T-cell (primary cell): ENCODE data around the gene EPHA6. TPM values are rescaled to one million over a fixed set of nuclear protein-coding genes. Genes with fewer than 3 reads are reported as not detected.

Source experiments
- ATAC-seq, 4 experiments: fragments of 200-7000 bp in 3 of 4; fragments of 150-1000 bp in 1 of 4; cut with Tn5 transposase; replicated peaks in 1 of 4; 1 replicate in 3 of 4; 2 replicates in 1 of 4; pipeline ENCODE4 v1.10.0; 2021; ENCODE audit warnings: moderate library complexity in 3 of 4, mild to moderate bottlenecking in 2 of 4, moderate number of reproducible peaks in 1 of 4
- CTCF ChIA-PET, 2 donors: fragments of 300-600 bp; sonication (Branson Sonifier 250); formaldehyde crosslinking; loops; one replicate each; lab custom pipeline; 2022; ENCODE audit warnings: antibody characterized with exemption in 2 of 2; lab: Charles Lee
- POLR2A ChIA-PET, 2 donors: fragments of 300-600 bp; sonication (Branson Sonifier 250); formaldehyde crosslinking; loops; one replicate each; lab custom pipeline; 2022; ENCODE audit warnings: antibody characterized with exemption in 2 of 2; lab: Charles Lee
- DNase-seq, 35 experiments: peaks; one replicate each; pipeline versions ENCODE4 v3.0.0 to v3.0.0-alpha.2; 2013 to 2023
- H3K27ac ChIP-seq: one replicate; pipeline ENCODE4 v1.5.1; 2013; ENCODE audit warnings: low read length
- H3K27me3 ChIP-seq, 2 experiments: replicated peaks in 1 of 2; 1 replicate in 1 of 2; 2 replicates in 1 of 2; pipeline versions ENCODE4 v1.6.1 to v1.7.0; 2013; ENCODE audit warnings: low read length in 1 of 2, mixed read lengths in 1 of 2; ENCODE audit not compliant: control insufficient read depth in 2 of 2, insufficient read depth in 2 of 2; ENCODE audit errors: extremely low read depth in 1 of 2
- H3K36me3 ChIP-seq, 2 donors: 1 replicate in 1 of 2; 2 replicates in 1 of 2; pipeline versions ENCODE4 v1.6.1 to v1.7.0; 2013; ENCODE audit warnings: low read length in 1 of 2; ENCODE audit not compliant: control insufficient read depth in 2 of 2, insufficient read depth in 1 of 2; ENCODE audit errors: extremely low read depth in 1 of 2
- H3K4me1 ChIP-seq, 2 experiments: 1 replicate in 1 of 2; 2 replicates in 1 of 2; pipeline versions ENCODE4 v1.6.1 to v1.7.0; 2013; ENCODE audit warnings: low read length in 2 of 2, mixed read lengths in 1 of 2; ENCODE audit not compliant: insufficient read depth in 2 of 2, control insufficient read depth in 1 of 2; ENCODE audit errors: extremely low read depth in 1 of 2
- H3K4me3 ChIP-seq, 2 donors: 1 replicate in 1 of 2; 2 replicates in 1 of 2; pipeline versions ENCODE4 v1.5.1 to v1.7.0; 2013; ENCODE audit warnings: mild to moderate bottlenecking in 2 of 2, low read length in 1 of 2, moderate library complexity in 1 of 2; ENCODE audit not compliant: control insufficient read depth in 1 of 2; ENCODE audit errors: extremely low read depth in 1 of 2
- H3K9me3 ChIP-seq: 2 replicates; pipeline ENCODE4 v1.7.0; 2013
- H3K27ac Mint-ChIP-seq, 2 donors: one replicate each; pipeline ENCODE4 v1.8.0; 2020 to 2021; ENCODE audit warnings: mild to moderate bottlenecking in 2 of 2, mixed read lengths in 2 of 2
- H3K27me3 Mint-ChIP-seq, 2 donors: one replicate each; pipeline ENCODE4 v1.8.0; 2021 to 2022; ENCODE audit warnings: mixed read lengths in 2 of 2
- H3K36me3 Mint-ChIP-seq: one replicate; pipeline ENCODE4 v1.8.0; 2021; ENCODE audit warnings: mixed read lengths
- H3K4me1 Mint-ChIP-seq, 3 donors: one replicate each; pipeline ENCODE4 v1.8.0; 2020 to 2022; ENCODE audit warnings: mixed read lengths in 3 of 3, mild to moderate bottlenecking in 1 of 3
- H3K4me3 Mint-ChIP-seq, 3 donors: one replicate each; pipeline ENCODE4 v1.8.0; 2020 to 2022; ENCODE audit warnings: mild to moderate bottlenecking in 3 of 3, mixed read lengths in 3 of 3, moderate library complexity in 3 of 3
- H3K9me3 Mint-ChIP-seq, 3 donors: one replicate each; pipeline ENCODE4 v1.8.0; 2020 to 2022; ENCODE audit warnings: mixed read lengths in 3 of 3
- WGBS: methylation state at CpG from one replicate; pipeline ENCODE4 v1.1.5; 2013; ENCODE audit warnings: missing lambda C conversion rate; ENCODE audit not compliant: insufficient coverage; 5-methylcytosine and 5-hydroxymethylcytosine counted together
- total RNA-seq, 35 experiments: library from RNA in 6 of 35; stranded (reverse) in 6 of 35; fragments of 120-200 nt in 1 of 35; gene quantifications; one replicate each; pipeline versions ENCODE4 v1.2.1 to v1.2.4 and lab custom pipeline; 2013 to 2026

EPHA6 gene
- total RNA-seq, 5 donors from 2014 or later (not counting 1 experiment from before 2014, with no cell fraction given) = not detected

DNA sequence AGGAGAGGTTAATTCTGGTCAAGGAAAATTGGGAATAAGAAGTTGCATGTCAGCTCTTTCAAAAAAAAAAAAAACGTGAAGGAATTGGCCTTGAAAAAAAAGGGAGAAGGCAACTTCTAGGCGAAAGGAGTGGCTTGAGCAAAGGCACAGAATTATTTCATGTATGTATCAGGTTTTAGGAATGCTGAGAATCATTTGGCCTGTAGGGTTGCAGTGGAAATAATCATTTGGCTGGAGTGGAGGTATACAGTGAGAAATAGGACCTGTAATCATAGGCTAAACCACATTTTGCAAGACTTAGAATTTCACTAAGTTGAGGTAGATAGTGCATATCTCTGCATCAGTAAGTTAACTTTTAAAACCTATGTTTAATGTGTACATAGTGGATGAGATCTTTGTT is 54.9 kb downstream of the EPHA6 start:
- Histone ChIP-seq H3K9me3 (no peaks in the 10 kb centered on the region), H3K4me3 (no peak overlapping the region), H3K27ac (no peak overlapping the region), H3K27me3 (no peaks in the 10 kb centered on the region), H3K4me1 (no peaks in the 10 kb centered on the region), H3K36me3 (no peaks in the 10 kb centered on the region)
- ATAC-seq (no peak), DNase-seq (no peak)
- WGBS = 83% methylated on average over 1 of the region's 2 CpGs
- ChIA-PET POLR2A (interaction anchor here in 1 of 2 donors (0.6 kb wide), 1 partner anchor 10 kb away, joined by 3 read pairs; no protein-coding TSS in a partner anchor), CTCF (interaction anchor here in 1 of 2 donors (0.7 kb wide), 1 partner anchor 10 kb away, joined by 4 read pairs; no protein-coding TSS in a partner anchor)
- H3K27ac Mint-ChIP-seq = no peak overlapping the region
- H3K36me3 Mint-ChIP-seq = no peaks in the 10 kb centered on the region
- H3K9me3 Mint-ChIP-seq = peaks cover 0 to 2% (median 0%) of the 10 kb centered on the region in 3 donors
- H3K27me3 Mint-ChIP-seq = no peaks in the 10 kb centered on the region
- H3K4me3 Mint-ChIP-seq = no peak overlapping the region
- no peaks in the 10 kb centered on the region for H3K4me1 Mint-ChIP-seq

- H3K27me3 Mint-ChIP-seq = no peaks in the 10 kb centered on the region
- POLR2A ChIA-PET = no interaction called here
- Histone ChIP-seq H3K4me1 (no peaks in the 10 kb centered on the region), H3K4me3 (no peak overlapping the region), H3K9me3 (no peaks in the 10 kb centered on the region), H3K27ac (no peak overlapping the region), H3K27me3 (no peaks in the 10 kb centered on the region), H3K36me3 (no peaks in the 10 kb centered on the region)
- H3K4me3 Mint-ChIP-seq = no peak overlapping the region
- DNase-seq (no peak), ATAC-seq (no peak)
- H3K27ac Mint-ChIP-seq = no peak overlapping the region
- H3K4me1 Mint-ChIP-seq = no peaks in the 10 kb centered on the region
- CTCF ChIA-PET = no interaction called here
- no peaks in the 10 kb centered on the region for H3K36me3 Mint-ChIP-seq
- H3K9me3 Mint-ChIP-seq = peaks cover 0 to 11% (median 3%) of the 10 kb centered on the region in 3 donors
- WGBS = no CpG with 5 or more reads among the region's 4 CpGs
Observed at GRCh38 chr3:96877510-96877909, 63.1 kb downstream of the EPHA6 start.

GRCh38 chr3:96900031-96900430 is 85.6 kb downstream of the EPHA6 start:
- H3K4me1 ChIP-seq = no peaks in the 10 kb centered on the region
- no peak overlapping the region for H3K27ac ChIP-seq
- POLR2A ChIA-PET = no interaction called here
- H3K9me3 Mint-ChIP-seq = peaks cover 0 to 5% (median 5%) of the 10 kb centered on the region in 3 donors
- no peaks in the 10 kb centered on the region for H3K9me3 ChIP-seq
- CTCF ChIA-PET = no interaction called here
- H3K36me3 Mint-ChIP-seq = no peaks in the 10 kb centered on the region
- H3K36me3 ChIP-seq = no peaks in the 10 kb centered on the region
- H3K4me1 Mint-ChIP-seq = no peaks in the 10 kb centered on the region
- no peaks in the 10 kb centered on the region for H3K27me3 Mint-ChIP-seq
- no CpG with 5 or more reads among the region's 1 CpG for WGBS
- no peak overlapping the region for H3K4me3 ChIP-seq
- DNase-seq = no peak
- H3K27me3 ChIP-seq = no peaks in the 10 kb centered on the region
- no peak overlapping the region for H3K27ac Mint-ChIP-seq
- no peak overlapping the region for H3K4me3 Mint-ChIP-seq
- no peak for ATAC-seq

- Mint-ChIP-seq H3K9me3 (peaks cover 0 to 5% (median 3%) of the 10 kb centered on the region in 3 donors), H3K27me3 (no peaks in the 10 kb centered on the region), H3K36me3 (no peaks in the 10 kb centered on the region), H3K4me3 (no peak overlapping the region), H3K4me1 (no peaks in the 10 kb centered on the region), H3K27ac (no peak overlapping the region)
- no peaks in the 10 kb centered on the region for H3K9me3 ChIP-seq
- CTCF ChIA-PET = no interaction called here
- no peak overlapping the region for H3K4me3 ChIP-seq
- DNase-seq (no peak), ATAC-seq (no peak)
- H3K27me3 ChIP-seq = no peaks in the 10 kb centered on the region
- H3K4me1 ChIP-seq = no peaks in the 10 kb centered on the region
- POLR2A ChIA-PET = no interaction called here
- whole genome bisulfite sequencing = 40% methylated on average over 1 of the region's 4 CpGs
- no peak overlapping the region for H3K27ac ChIP-seq
- no peaks in the 10 kb centered on the region for H3K36me3 ChIP-seq
Observed at GRCh38 chr3:96900566-96900965, 86.2 kb downstream of the EPHA6 start.

GRCh38 chr3:96915445-96915844 is 101.1 kb downstream of the EPHA6 start:
- no peaks in the 10 kb centered on the region for H3K36me3 ChIP-seq
- ATAC-seq (no peak), DNase-seq (no peak)
- ChIA-PET POLR2A (no interaction called here), CTCF (no interaction called here)
- Mint-ChIP-seq H3K27ac (no peak overlapping the region), H3K9me3 (peaks cover 1 to 5% (median 3%) of the 10 kb centered on the region in 3 donors), H3K4me1 (no peaks in the 10 kb centered on the region), H3K27me3 (no peaks in the 10 kb centered on the region), H3K36me3 (no peaks in the 10 kb centered on the region), H3K4me3 (no peak overlapping the region)
- no peaks in the 10 kb centered on the region for H3K27me3 ChIP-seq
- H3K4me3 ChIP-seq = no peak overlapping the region
- H3K4me1 ChIP-seq = no peaks in the 10 kb centered on the region
- H3K27ac ChIP-seq = no peak overlapping the region
- no peaks in the 10 kb centered on the region for H3K9me3 ChIP-seq
- no CpG with 5 or more reads among the region's 2 CpGs for WGBS

- WGBS = 72% methylated on average over 2 of the region's 3 CpGs
- Histone ChIP-seq H3K4me1 (no peaks in the 10 kb centered on the region), H3K9me3 (peaks cover 3% of the 10 kb centered on the region), H3K27me3 (no peaks in the 10 kb centered on the region), H3K4me3 (no peak overlapping the region), H3K36me3 (no peaks in the 10 kb centered on the region), H3K27ac (no peak overlapping the region)
- no peaks in the 10 kb centered on the region for H3K36me3 Mint-ChIP-seq
- POLR2A ChIA-PET = no interaction called here
- no peak overlapping the region for H3K27ac Mint-ChIP-seq
- no peaks in the 10 kb centered on the region for H3K4me1 Mint-ChIP-seq
- CTCF ChIA-PET = interaction anchor here in 1 of 2 donors (0.6 kb wide), 2 partner anchors 690 to 1638 kb away, joined by 3 to 8 read pairs; no protein-coding TSS in a partner anchor
- H3K4me3 Mint-ChIP-seq = no peak overlapping the region
- no peaks in the 10 kb centered on the region for H3K27me3 Mint-ChIP-seq
- peaks cover 5 to 27% (median 18%) of the 10 kb centered on the region in 3 donors for H3K9me3 Mint-ChIP-seq
- DNase-seq = no peak
- no peak for ATAC-seq
Observed at GRCh38 chr3:96931119-96931862, 116.9 kb downstream of the EPHA6 start.
